H54 (cell line): ENCODE results near the gene BRD3OS.

Experiments used
- DNase-seq: peaks from one replicate; pipeline ENCODE4 v3.0.0; 2011; ENCODE audit warnings: low spot score, mixed read lengths; ENCODE audit not compliant: insufficient read length
- FAIRE-seq: peaks from 3 replicates; lab custom pipeline; 2011; peaks lifted over from hg19 to GRCh38; lab: Jason Lieb, UNC
- POLR2A ChIP-seq: IDR thresholded peaks from 2 replicates; pipeline ENCODE4 v1.6.1; 2011; ENCODE audit warnings: low read depth, mild to moderate bottlenecking, low read length

BRD3OS gene

DNA sequence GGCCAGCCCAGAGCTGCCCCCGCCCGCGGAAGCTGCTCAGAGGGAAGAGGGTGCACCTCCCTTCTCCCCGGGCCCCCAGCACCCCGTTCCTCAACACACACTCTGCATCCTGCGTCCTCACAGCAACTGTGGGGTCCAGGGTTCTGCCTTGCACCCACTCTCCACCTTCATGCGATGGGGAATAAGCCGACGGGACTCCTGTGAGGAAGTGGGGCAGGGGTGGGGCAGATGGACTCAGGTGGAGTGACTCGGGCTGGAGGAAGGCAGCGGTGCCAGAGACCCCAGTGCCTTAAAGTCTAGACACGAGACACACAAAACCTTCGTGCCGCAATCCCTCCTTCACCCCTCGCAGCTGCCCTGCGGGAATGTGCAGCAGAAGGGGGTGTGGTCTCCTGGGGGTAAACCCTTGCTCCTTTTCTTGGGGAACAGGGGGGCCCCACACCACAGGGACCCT lies 33.9 kb downstream of the BRD3OS start:
- DNase-seq (no peak), FAIRE-seq (no peak)
- TF ChIP-seq POLR2A = no peak

DNA sequence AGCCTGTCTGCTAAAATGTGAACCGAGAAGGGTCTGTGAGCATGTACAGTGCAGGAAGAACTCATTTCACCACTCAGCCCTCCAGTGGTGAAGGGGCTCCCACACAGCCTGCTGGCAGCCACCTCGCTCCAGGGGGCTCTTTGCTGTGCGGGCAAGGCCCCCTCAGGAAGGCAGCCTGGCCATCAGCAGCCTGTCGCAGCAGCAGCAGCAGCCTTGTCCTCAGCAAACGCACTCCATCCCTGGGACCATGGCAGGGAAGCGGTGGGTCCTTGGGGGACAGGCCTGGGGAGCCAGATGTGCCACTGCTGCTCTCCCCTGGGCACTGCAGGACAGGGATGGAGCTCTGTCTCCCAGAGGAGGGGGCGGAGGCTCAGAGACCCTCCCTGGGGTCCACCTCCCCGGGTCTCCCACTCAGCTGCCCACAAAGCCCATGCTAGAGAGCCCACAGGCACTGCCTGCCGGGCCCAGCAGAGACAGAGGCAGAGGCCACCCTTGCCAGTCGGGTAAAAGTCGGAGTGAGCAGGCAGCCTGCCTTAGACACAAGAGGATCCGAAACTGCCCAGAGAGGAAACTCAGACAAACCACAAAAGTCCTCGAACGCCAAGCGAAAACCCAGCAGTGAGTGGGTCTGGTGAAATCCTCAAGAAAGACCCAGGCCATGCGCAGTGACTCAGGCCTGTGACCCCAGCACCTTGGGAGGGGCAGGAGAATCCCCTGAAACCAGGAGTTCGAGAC lies 34.5 kb downstream of the BRD3OS start:
- TF ChIP-seq POLR2A = no peak
- FAIRE-seq = no peak
- DNase-seq = no peak

DNA sequence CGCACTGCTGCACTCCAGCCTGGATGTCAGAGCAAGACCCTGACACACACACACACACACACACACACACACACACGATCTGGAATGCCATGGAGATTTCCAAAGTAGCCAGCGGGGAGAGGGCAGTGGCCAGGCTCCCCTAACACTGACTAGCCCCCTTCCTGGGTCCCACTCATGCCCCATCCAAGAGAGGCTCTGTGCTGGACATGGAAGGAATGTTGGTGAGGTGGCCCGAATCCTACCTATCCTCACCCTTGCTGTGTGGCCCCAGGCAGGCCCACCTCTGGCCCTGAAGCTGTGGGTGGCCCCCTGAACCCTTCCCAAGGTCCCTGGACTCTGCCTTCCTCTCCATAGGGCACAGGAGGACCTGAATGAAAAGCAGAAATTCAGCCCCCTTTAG lies 35.3 kb downstream of the BRD3OS start:
- DNase-seq (no peak), FAIRE-seq (no peak)
- no peak for TF ChIP-seq POLR2A

DNA sequence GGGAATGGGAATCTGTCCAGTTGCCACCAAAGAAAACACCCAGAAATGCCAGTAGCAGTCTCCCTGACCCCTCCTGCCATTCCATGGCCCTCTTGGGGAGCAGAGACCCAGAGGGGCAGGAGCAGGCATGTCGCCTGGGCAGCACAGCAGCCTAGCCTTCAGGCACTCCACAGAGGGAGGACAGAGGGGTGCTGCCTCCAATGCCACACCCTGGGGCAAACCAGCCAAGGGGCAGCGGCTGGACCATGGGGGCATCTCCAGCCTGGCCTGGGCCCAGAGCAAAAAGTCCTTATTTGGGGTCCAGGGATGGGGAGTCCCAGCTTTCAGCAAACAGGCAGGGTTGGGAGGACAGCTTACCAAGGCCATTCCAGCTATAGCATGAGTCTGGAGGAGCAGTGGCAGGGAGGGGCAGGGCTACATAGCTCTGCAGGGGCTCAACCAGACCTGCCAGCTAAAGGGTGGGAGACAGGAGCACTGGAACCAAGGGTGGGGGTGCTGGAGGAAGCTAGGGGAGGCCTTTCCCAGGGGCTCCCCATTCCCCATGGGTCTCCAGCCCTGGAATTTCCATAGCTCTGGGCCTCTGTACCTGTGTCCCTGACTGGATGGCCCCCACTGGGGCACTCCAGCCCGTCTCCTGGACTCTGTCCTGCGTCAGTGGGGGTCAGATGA lies 35.9 kb downstream of the BRD3OS start:
- TF ChIP-seq POLR2A = no peak
- no peak for DNase-seq
- FAIRE-seq = no peak

GRCh38 chr9:134061688-134062371 lies 36.5 kb downstream of the BRD3OS start:
- no peak for TF ChIP-seq POLR2A
- FAIRE-seq (no peak), DNase-seq (no peak)

DNA sequence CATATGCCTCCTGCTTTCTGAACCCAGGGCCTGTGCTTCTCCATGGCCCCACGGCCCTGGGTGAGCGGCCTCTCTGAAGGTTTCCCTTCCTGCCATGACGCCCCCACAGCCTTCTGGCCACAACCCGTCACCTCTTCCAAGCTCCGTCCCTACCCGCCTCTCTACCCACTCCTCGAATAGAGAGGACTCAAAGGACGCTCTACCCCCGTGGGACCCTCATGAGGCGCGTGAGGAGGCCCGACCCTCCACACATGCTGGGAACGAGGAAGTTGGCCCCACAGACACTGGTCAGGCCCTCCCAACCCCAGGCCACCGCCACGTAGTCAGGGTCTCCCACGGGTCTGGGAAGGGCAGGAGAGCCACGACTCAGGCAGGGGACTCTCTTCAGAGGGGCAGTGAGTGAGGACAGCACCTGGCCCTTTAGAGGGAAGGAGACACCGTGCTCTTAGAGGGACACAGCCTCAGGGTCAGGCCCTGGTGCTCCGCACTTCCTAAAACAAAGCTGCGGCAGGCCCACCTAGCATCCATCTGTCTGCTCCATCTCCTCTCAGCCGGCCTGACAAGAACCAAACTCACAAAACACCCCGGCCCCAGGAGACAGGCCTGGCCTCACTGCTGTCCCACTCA lies 37.3 kb downstream of the BRD3OS start:
- TF ChIP-seq POLR2A = no peak
- no peak for DNase-seq
- FAIRE-seq = no peak

GRCh38 chr9:134063088-134063570 lies 37.8 kb downstream of the BRD3OS start:
- no peak for FAIRE-seq
- no peak for TF ChIP-seq POLR2A
- DNase-seq = no peak

DNA sequence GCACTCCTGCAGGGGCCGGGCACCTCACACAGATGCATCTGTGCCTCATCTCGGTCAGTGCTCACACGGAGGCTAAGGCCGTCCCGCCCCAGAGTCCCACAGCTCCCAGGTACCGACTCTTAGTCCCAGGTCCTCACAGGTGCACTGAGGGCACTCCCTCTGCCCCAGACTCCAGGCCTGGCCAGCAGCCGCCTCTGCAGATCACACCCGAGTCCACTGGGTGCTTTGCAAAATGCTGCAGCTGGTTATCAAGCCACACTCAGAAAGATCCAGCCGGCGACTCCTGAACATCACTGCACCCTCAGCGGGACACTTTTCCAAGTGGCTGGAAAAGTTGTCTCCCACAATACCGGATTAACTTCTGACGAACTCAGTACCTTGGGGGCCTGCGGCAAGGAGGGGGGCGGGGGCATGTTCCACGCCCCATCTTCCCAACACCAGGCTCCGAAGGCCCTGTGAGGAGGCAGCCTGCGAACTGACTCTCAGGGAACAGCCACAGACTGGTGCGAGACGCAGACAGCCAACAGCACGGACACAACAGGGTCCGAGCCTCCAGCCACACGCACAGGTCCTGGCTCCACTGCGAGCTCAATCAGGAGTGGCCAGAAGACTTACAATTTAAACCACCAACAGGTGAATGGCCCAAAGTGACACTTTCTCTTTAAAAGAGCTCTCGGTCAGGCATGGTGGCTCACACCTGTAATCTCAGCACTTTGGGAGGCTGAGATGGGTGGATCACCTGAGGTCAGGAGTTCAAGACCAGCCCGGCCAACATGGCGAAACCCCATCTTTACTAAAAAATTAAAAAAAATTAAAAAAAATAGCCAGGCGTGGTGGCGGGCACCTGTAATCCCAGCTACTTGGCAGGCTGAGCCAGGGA lies 38.5 kb downstream of the BRD3OS start:
- FAIRE-seq = no peak
- no peak for DNase-seq
- TF ChIP-seq POLR2A = no peak

GRCh38 chr9:134064711-134065110 lies 39.4 kb downstream of the BRD3OS start:
- TF ChIP-seq POLR2A = no peak
- no peak for FAIRE-seq
- DNase-seq = no peak

- FAIRE-seq (peak; percentile 43), DNase-seq (peak; percentile 98)
- no peak for TF ChIP-seq POLR2A
These were observed 40.5 kb downstream of the BRD3OS start for GRCh38 chr9:134065612-134066419.

GRCh38 chr9:134066526-134066912 lies 41.2 kb downstream of the BRD3OS start:
- FAIRE-seq = no peak

DNA sequence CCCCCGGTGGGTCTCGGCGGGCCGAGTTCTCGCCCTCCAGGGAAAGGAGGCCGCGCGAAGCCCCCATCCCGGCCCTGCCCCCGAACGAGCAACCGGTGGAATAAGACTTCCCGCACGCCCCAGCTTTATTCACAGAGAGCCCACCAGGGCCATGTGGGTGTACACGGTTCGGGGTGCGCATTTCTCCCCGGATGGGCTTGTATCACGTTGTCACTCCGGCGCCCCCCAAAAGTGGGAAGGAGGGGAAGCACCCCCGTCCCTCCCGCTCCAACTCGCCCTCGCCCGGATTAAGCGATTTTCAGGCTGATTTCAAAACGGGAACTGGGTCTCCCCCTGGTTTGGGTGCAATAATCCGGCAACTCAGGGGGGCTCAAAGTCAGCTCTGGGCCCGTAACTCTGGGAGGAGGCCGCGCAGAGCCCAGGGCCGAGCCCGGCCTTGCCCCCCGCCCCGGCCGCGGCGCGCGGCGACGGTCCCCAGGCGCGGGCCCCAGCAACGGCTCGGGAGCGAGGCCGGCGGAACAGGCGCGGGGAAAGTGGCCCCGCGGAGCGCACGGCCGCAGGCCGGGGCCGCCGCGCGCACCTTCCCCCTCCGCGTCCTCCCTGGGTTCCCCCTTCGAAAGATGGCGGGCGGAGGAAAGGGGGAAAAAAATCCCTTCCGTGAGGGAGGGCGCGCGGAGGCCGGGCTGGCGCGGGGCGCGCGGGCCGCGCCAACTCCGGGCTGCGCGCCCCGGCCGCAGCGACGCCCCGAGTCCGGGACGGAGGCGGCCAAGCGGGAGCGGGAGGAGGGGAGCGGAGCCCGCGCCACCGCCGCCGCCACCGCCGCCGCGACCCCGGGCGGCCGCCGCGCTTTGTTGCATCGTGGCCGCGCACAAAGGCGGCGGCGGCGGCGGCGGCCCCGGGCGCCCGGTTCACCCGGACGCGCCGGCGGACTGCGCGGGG lies 41.9 kb downstream of the BRD3OS start:
- DNase-seq (peak; percentile 63), FAIRE-seq (no peak)
- TF ChIP-seq POLR2A = no peak

More at GRCh38 chr9:134066526-134066912, 41.2 kb downstream of the BRD3OS start:
- DNase-seq = peak; percentile 63
- no peak for TF ChIP-seq POLR2A
